GM19455 (cell line): ENCODE measurements around the gene KLF13.

Experiments
- ATAC-seq: cut with Tn5 transposase; IDR thresholded peaks from one replicate; pipeline ENCODE4 v1.9.1; 2021; ENCODE audit not compliant: unreplicated experiment

KLF13 gene

GRCh38 chr15:31360843-31361763 lies 34.5 kb downstream of the KLF13 start:
- peak; percentile 62 for ATAC-seq

- no peak for ATAC-seq
These were observed 35.3 kb downstream of the KLF13 start for GRCh38 chr15:31361764-31362515.

- ATAC-seq: no peak
These were observed 36.3 kb downstream of the KLF13 start for GRCh38 chr15:31362886-31363285.

GRCh38 chr15:31364301-31365031 lies 37.8 kb downstream of the KLF13 start:
- ATAC-seq: no peak

- no peak for ATAC-seq
These were observed 38.5 kb downstream of the KLF13 start for GRCh38 chr15:31365032-31365654.

- peak; percentile 47 for ATAC-seq
These were observed 39.1 kb downstream of the KLF13 start for GRCh38 chr15:31365655-31366127.

GRCh38 chr15:31366169-31366734 lies 39.6 kb downstream of the KLF13 start:
- no peak for ATAC-seq

GRCh38 chr15:31367021-31367729 lies 40.5 kb downstream of the KLF13 start:
- ATAC-seq: no peak

GRCh38 chr15:31367730-31368344 lies 41.2 kb downstream of the KLF13 start:
- no peak for ATAC-seq

- no peak for ATAC-seq
These were observed 43.1 kb downstream of the KLF13 start for GRCh38 chr15:31369727-31370126.

GRCh38 chr15:31371520-31372240 lies 45.0 kb downstream of the KLF13 start:
- ATAC-seq: no peak

GRCh38 chr15:31372635-31373091 lies 46.0 kb downstream of the KLF13 start:
- ATAC-seq: no peak

GRCh38 chr15:31373096-31373865 lies 46.6 kb downstream of the KLF13 start:
- ATAC-seq: no peak

- no peak for ATAC-seq
These were observed 47.3 kb downstream of the KLF13 start for GRCh38 chr15:31373970-31374369.

GRCh38 chr15:31374489-31374888 lies 47.9 kb downstream of the KLF13 start:
- no peak for ATAC-seq

GRCh38 chr15:31374986-31375385 lies 48.4 kb downstream of the KLF13 start:
- ATAC-seq: no peak

- no peak for ATAC-seq
These were observed 49.1 kb downstream of the KLF13 start for GRCh38 chr15:31375772-31376171.

- ATAC-seq: no peak
These were observed 49.9 kb downstream of the KLF13 start for GRCh38 chr15:31376511-31376910.
